GM21576 (cell line): Measurements from ENCODE around the gene SMYD3.
"Not testable (repeated sequence)": the region's sequence is repeated elsewhere in the genome, so short reads cannot be mapped to it uniquely, and the experiment has no call there.

Experiments
- ATAC-seq: cut with Tn5 transposase; IDR thresholded peaks from one replicate; pipeline ENCODE4 v1.9.1; 2021; ENCODE audit warnings: mild to moderate bottlenecking, moderate library complexity; ENCODE audit not compliant: unreplicated experiment

Gene SMYD3

DNA sequence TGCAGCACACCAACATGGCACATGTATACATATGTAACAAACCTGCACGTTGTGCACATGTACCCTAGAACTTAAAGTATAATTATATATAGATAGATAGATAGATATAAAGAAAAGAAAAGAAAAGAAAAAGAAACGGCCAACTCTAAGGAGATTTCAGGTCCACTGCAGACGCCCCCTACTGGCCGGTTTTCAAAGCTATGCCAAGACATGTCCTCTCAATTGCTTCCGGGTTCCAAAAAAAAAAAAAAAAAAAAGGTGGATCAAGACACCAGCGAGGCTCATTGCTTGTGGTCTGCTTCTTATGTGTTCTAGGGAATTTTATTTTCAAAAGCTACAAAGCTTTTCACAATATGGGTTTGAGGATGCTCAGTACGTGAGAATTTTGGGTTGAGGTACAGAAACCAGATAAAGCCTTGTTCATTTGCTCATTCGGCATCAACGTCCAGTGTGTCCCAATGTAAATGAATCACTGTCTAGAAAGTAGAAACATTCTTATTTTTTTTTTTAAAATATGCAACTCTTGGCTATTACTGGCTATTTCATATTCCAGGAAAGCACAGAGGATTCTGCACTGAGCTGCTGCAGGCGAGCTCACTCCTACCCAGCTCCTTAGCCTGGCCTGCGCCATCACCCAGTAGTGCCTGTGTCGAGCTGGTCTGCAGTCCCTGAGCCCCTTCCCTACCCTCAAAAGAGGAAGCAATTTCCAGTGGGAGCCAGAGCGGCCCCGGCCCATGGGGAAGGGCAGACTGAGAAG is 709.3 kb downstream of the SMYD3 start:
- no peak for ATAC-seq

DNA sequence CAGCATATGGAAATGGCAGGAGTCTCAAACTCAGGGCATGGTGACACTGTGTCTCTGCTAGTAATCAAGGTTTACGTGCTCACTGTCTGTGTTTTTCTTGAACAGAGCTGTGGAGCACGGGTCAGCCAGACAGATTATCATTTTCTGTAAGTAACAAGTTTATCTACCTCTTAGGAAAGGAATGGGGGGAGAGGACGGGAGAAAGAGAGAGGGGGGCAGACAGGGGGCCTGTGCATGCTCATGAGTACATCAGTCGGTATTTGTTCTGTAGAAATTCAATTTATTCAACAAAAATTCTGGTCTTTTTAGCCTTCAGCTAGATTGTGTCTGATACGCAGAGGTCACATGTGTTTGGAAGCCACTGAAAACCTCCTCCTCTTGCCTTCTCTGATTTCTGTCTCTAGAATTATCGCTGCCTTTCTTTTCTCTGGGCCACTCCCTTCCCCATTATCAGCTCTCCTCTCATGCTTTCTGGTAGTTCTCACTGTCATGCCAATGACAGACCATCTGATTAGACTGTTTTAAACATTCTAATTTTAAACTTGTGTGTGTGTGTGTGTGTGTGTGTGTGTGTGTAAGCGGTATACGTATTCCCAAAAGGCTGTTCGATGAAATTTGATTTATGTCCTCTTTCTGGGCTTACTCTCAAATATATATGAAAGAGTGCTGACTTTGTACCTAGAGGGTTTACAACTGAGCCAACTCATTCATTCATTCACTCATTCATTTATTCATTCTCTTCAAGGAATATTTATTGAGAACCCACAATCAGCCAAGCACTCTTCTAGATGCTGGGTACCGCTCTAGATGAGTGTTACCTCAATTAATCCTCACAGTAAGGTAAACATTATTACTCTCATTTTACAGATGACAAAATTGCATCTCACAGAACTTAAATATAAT is 715.4 kb downstream of the SMYD3 start:
- no peak for ATAC-seq

DNA sequence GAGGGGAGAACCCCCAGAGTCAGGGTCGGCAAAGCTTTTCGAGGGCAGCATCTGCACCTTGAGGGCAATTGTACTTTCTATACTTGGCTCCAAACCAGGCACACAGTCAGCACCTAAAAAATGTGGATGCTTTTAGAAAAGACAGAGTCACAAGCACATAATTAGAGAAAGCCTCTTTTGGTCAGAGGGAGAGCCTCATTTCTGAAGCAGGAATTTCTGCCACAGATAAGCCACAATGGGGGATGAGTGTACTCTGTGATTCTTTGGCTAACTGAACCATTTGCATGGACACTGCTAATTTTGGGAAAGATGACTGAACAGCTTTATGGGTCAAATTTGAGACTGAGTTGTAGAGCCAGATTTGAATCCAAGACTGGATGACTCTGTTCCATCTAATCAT is 716.6 kb downstream of the SMYD3 start:
- ATAC-seq, result no peak

DNA sequence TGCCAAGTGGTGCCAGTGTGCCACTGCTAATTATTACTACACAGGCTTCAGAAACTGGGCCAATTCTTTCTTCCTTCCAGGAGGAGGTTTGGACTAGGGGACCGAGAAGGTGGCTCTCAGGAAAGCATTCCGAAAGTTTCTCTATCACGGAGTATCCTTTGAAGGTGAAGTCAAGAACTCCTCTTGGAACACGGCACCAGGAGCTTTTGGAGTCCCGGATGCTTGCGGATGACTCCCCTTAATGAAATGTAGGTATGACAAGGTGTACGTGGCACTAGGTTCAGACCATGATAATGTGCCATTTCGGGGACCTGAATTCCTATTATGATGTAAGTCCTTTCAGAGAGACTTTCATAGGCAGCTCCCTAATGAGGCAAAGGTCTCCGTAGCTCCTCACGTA is 718.2 kb downstream of the SMYD3 start:
- ATAC-seq, result no peak

DNA sequence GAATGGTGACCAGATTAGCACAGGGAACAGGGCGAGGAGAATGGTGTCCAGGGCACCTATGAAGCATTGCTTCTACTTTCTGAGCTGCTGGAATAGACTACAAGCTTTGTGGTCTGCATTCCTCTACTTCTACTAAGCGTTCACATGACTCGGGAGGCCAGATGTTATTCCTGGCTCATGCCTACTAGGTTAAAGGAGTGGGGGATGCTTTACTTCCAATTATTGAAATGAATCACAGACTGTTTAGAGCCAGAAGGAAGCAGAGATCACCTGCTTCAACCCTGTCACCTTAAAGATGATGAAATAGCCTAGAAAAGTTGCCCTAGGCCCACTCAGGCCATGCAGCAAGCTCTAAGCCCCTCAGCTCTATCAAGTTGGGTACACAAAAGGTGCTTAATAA is 718.8 kb downstream of the SMYD3 start:
- no peak for ATAC-seq

DNA sequence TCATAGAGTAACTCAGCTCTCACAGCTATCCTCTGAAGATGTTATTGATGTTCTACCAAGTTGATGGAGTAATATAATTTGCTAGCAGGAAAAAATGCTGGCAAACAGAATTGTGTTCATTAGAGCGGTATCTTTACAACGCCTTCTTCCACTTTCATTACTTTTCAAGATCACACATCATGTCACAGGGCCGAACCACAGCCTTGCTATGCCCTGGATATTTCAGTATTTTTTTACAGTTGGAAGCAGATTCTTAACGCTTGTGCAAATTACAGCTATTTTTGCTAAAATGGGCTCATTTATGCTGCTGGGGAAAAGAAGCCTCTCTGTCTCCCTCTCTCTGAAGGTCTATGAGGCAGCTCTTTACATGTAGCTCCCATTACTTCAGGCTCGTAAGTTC is 720.1 kb downstream of the SMYD3 start:
- no peak for ATAC-seq

DNA sequence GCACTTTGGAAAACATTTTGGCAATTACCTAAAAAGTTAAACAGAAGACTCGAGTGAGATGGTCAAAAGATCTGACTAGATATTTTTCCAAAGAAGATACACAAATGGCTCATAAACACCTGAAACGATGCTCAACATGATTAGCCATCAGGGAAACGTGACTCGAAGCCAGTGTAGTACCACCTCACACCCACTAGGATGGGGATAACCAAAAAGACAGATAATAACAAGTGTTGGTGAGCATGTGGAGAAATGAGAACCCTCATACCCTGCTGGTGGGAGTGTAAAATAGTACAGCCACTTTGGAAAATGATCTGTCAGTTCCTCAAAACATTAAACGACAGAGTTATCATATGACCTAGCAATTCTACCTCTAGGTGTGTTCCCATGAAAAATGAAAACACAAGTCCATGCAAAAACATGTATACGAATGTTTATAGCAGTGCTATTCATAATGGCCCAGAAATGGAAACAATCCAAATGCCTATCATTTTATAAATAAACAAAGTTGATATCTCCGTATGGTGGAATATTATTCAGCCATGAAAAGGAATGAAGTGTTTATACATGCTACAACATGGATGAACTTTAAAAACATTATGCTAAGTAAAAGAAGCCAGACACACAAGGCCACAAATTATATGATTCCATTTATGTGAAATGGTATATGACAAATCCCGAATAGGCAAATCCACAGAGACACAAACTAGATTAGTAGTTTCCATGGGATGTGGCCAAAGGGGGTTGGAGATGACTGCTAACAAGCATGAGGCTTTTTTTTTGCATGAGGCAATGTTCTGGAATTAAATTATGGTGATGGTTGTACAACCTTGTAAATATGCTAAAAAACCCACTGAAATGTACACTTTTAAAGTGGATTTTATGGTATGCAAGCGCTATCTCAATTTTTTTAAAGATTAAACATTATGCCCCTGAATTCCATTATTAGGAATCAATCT is 727.0 kb downstream of the SMYD3 start:
- ATAC-seq, result no peak

DNA sequence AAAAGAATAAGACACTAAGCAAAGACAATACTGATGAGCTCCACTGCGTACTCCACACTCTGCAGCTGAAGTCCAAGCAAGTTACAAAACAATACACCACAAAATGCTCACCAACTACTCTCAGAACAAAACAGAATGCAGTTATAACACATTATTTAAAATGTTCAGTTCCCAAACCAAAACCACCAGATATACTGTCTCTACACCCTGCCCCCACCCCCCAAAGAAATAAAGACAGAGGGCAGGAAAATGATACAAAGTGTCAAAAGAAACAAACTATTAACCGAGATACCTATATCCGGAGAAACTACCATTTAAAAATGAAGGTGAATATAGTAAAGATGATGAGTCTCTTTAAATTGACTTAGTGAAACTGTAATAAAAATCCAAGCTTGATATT is 729.3 kb downstream of the SMYD3 start:
- no peak for ATAC-seq

DNA sequence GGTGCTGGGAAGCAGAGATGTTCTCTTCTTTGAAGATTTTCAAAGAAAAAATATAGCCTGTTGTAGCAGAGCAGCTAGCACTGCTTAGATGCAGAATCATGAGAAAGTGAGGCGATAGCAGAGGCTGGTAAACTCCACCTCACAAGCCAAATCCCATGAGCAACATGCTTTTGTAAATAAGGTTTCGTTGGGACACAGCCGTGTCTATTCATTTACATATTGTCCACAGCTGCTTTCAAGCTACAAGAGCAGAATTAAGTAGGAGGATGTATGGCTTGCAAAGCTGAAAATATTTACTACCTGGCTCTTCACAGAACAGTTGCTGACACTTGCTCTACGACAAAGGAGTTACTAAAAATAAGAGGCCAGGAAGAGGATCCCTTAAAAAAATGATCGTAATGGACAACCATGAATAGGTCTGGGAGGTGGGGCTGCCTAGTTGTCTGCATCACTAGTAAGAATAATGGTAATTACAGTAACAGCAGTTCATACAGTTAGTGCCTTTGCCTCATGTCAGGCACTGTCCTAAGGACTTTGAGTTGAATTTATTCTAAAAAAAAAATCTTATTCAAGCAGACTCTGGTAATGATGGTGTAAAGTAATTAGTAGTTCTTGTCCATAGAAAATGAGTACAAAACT is 730.3 kb downstream of the SMYD3 start:
- no peak for ATAC-seq

DNA sequence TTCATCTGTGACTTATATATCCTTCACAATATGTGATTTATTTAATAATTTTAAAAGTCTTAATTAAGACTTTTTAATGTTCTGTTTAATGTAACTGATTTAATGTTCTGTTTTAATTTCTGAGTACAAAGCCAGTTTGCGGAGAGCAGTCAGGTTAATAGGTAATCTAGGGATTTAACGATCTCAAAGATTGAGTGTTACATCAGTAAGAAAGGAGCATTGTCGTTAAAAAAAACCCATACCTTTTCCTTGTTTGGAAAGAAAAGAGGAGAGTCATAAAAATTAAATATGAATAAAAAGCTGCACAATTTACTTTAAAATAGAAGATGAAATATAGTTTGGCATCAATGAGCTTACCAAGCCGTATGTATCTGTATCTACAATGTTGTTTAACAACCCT is 730.9 kb downstream of the SMYD3 start:
- no peak for ATAC-seq

DNA sequence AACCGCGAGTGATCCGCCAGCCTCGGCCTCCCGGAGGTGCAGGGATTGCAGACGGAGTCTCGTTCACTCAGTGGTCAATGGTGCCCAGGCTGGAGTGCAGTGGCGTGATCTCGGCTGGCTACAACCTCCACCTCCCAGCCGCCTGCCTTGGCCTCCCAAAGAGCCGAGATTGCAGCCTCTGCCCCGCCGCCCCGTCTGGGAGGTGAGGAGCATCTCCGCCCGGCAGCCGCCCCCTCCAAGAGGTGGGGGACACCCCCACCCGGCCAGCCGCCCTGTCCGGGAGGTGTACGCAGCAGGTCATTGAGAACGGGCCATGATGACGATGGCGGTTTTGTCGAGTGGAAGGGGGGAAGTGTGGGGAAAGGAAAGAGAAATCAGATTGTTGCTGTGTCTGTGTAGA is 732.1 kb downstream of the SMYD3 start:
- not testable (repeated sequence) for ATAC-seq

DNA sequence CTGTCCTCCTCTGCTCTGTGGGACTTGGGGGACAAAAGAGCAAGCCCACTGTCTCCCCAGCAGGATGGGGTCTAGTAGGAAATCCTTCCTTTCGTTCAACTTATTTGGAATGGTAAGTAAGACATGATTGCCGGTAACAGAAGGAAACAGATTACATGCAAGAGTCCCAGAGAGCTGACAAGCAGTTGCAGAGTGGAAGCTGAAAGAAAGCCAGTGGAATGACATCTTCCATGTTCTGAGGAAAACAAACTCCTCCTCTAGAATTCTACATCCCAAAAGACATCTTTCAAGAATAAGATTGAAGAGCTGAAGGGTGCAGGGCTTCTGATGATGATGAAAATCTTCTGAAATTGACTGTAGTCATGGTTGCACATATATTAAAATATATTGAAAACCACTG is 732.9 kb downstream of the SMYD3 start:
- ATAC-seq, result no peak

DNA sequence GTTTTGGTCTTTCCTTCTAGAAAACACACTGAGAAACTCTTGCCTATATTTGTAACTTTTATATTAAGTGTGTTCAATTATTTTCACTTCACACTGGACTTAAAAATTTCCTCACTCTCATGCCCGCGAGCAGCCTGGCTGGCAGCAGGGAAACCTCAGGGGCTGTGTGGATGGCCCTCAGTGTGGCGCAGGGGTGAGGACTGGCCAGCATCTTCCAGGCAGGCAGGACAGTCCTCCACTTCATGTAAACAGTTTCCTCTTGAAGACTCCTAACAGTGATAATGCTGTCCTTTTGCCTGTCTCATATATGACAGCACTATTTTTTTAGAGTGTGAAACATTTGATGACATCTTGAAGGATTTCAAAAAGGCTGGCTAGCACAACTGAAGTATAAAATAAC is 733.7 kb downstream of the SMYD3 start:
- no peak for ATAC-seq

DNA sequence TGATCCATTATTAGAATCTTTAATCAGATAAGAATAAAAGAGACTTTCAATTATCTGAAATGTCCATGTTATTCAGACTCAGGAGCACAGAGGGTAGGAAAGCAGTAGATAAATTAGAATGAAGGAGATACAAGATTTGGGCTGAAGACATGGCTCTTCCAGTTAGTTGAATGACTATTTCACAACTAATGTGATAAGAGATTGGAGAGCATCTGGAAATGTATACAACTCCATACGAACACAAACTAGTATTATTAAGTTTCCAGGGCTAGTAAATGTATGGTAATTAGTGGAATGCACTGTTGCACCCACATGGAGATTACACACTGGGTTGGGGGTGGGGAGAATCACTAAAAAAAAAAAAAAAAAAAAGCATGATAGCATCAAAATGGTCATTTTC is 734.3 kb downstream of the SMYD3 start:
- ATAC-seq, result no peak

DNA sequence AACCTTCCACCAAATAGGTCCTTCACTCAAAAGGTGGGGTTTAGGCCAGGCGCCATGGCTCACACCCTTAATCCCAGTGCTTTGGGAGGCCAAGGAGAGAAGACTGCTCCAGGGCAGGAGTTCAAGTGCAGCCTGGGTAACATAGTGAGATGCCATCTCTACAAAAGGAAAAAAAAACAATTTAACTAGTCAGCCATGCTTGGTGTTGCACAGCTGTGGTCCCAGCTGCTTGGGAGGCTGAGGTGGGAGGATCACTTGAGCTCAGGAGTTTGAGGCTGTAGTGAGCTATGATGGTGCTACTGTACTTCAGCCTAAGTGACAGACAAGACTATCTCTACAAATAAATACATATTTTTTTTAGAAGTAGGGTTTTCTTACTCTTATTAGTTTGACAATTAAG is 734.8 kb downstream of the SMYD3 start:
- no peak for ATAC-seq

DNA sequence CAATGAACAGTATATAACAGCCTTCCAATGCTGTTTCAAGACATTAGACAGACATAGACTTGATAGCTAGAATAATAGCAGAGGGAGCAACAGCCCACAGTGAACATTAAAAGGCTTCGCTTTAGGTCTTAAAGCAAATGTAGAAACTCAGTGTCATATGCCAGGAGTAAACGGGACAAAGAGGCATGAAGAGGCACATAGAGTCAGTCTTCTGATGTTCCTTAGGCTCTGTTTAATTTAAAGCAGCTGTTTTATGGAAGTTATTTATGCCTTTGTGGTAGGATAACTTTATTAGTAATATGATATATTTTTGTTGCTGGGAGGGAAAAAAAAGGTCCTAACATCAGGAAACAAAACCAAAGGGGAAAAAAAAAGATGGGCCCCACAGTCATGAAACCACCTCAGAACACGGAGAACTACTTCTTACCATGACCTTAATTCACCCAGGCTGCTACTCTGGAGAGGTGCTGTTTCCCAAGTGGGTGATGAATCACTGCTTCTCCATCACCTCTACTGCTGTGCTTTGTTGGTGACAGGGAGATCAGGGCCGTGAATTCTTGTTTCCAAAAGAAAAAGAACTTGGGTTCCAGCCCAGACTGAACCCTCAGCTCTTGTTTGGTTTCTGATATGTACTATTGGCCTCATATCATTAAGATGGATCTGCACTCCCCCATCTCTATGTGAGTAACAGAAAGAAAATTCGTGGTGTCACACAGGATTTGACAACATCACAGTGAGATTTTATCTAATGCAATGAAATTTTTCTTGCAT is 735.4 kb downstream of the SMYD3 start:
- no peak for ATAC-seq

DNA sequence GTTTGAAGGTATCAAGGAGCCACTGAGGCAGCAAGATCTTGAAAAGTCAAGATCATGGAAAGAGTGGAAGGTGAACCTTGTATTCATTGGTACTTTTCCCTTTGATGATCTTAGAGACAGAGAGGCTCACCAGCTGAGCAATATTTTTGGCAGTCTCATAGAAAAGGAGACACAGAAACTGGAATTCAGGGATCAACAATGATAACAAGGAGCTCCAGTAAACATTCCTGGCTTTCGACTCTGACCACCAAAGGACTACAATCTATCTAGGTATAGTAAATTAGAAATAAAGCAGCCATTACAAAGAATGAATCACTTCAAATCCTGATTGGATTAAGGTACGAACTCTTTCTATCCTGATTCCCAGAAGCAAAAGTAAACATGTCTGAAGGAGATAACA is 736.9 kb downstream of the SMYD3 start:
- no peak for ATAC-seq

DNA sequence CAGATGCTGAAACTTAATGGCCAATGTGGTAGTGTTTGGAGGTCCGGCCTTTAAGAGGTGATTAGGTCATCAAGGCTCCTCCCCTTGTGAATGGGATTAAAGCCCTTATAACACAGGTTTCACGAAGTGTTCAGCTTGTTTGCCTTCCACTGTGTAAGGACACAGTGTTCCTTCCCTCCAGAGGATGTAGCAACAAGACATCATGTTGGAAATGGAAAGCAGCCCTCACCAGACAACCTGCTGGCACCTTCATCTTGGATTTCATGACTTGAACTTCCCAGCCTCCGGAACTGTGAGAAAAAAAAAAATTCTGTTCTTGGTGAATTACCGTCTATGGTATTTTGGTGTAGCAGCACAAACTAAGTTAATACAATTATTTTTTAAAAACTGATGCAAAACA is 738.5 kb downstream of the SMYD3 start:
- no peak for ATAC-seq

DNA sequence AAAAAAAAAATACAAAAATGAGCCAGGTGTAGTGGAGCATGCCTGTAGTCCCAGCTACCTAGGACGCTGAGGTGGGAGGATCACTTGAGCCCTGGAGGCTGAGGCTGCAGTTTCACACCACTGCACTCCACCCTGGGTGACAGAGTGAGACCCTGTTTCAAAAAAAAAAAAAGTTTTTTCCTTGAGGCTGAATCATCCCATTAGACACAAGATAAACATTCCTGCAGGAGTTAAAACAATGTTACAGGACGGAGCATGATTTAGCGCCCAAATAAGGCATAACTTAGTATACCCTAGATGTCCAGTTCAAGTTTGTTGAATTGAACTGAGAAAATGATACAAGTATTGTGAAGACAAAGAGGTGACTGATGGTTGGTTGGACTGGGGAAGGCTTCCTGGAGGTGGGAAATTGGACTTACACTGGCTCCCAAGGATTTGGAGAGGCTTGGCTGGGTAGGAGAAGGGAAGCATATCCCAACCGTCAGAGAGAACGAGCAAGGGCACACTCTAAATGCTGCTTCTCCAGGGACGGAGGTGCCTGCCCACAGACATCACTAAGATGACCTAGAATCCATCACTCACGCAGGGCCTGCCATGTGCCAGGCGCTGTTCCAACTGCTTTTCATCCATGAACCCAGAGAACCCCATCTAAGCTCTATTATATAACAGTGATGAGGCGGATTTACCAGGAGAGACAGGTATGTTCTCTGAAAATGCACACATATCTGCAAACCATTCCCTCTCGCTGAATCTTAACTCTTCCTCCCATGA is 741.7 kb downstream of the SMYD3 start:
- no peak for ATAC-seq
